ENCODE data around the gene KIF2B.

The KIF2B gene

DNA sequence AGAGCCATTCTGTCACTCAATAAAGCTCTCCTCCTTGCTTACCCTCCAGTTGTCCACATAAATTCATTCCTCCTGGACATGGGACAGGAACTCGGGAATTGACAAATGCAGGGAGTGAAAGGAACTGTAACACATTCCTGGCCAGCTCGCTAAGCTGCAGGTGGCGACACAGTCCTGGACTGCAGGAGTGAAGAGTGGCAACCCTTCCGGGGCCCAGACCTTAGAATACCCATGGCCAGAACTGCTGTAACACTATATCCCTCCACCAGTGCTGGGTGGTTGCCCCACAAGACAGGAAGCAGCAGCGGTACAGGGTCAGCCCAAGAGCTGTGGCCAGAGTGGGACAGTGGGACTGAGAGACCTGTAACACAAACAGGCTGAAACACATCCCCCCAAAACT lies 30.3 kb upstream of the KIF2B start:
- Histone ChIP-seq H3K4me3 (ENCODE audit: low read length) (no peak overlapping the region), H3K4me1 (ENCODE audit: low read length) (no peaks in the 10 kb centered on the region), H3F3A (ENCODE audit: insufficient read depth, low read length) (no peaks in the 10 kb centered on the region), H3K9me3 (replicated peaks; ENCODE audit: insufficient read depth, low read length) (no peaks in the 10 kb centered on the region), H3K9me2 (replicated peaks; ENCODE audit: insufficient read depth, low read length) (no peaks in the 10 kb centered on the region), H3K79me2 (ENCODE audit: low read length) (no peaks in the 10 kb centered on the region), H3K27me3 (replicated peaks; ENCODE audit: insufficient read depth, low read length) (no peaks in the 10 kb centered on the region), H2AFZ (ENCODE audit: low read length) (no peak overlapping the region), H3K9ac (ENCODE audit: low read length) (no peak overlapping the region), H3K27ac (ENCODE audit: low read length) (no peak overlapping the region), H3K36me3 (replicated peaks; ENCODE audit: insufficient read depth, low read length) (no peaks in the 10 kb centered on the region), H4K20me1 (ENCODE audit: insufficient read depth, low read length) (no peaks in the 10 kb centered on the region), H3K4me2 (ENCODE audit: low read depth, low read length) (no peak overlapping the region)
- no peak for DNase-seq
- TF ChIP-seq, protein P1, sequence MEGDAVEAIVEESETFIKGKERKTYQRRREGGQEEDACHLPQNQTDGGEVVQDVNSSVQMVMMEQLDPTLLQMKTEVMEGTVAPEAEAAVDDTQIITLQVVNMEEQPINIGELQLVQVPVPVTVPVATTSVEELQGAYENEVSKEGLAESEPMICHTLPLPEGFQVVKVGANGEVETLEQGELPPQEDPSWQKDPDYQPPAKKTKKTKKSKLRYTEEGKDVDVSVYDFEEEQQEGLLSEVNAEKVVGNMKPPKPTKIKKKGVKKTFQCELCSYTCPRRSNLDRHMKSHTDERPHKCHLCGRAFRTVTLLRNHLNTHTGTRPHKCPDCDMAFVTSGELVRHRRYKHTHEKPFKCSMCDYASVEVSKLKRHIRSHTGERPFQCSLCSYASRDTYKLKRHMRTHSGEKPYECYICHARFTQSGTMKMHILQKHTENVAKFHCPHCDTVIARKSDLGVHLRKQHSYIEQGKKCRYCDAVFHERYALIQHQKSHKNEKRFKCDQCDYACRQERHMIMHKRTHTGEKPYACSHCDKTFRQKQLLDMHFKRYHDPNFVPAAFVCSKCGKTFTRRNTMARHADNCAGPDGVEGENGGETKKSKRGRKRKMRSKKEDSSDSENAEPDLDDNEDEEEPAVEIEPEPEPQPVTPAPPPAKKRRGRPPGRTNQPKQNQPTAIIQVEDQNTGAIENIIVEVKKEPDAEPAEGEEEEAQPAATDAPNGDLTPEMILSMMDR (IDR thresholded peaks at IDR 0.05; ENCODE audit: low read length) = no peak
- TF ChIP-seq EZH2 (optimal IDR thresholded peaks at IDR 0.05; ENCODE audit: low read depth, low read length) (no peak), EZH2phosphoT487 (IDR thresholded peaks at IDR 0.05; ENCODE audit: low read length) (no peak)

DNA sequence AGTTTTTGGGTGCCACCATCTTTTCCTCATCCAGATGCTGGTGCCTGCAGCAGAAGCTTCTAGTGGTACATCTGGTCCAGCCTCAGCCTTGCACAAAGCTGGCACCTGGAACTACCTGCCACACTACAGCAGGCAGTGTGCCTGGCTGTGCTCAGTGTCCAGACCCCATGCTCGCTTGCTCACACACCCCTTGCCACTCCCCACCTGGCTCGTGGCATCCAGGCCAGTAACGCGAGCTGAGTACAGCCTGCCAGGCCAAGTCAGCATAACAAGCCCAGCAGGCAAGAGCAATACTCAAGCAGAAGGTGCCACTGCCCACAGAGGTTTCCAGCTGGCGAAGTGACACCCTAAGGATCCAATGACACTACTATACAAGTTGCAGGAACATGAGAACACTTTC lies 29.7 kb upstream of the KIF2B start:
- Histone ChIP-seq H3K4me2 (ENCODE audit: low read depth, low read length) (no peak overlapping the region), H3K9me2 (replicated peaks; ENCODE audit: insufficient read depth, low read length) (no peaks in the 10 kb centered on the region), H3K9me3 (replicated peaks; ENCODE audit: insufficient read depth, low read length) (no peaks in the 10 kb centered on the region), H3K9ac (ENCODE audit: low read length) (no peak overlapping the region), H4K20me1 (ENCODE audit: insufficient read depth, low read length) (no peaks in the 10 kb centered on the region), H3F3A (ENCODE audit: insufficient read depth, low read length) (no peaks in the 10 kb centered on the region), H3K4me1 (ENCODE audit: low read length) (no peaks in the 10 kb centered on the region), H2AFZ (ENCODE audit: low read length) (no peak overlapping the region), H3K27me3 (replicated peaks; ENCODE audit: insufficient read depth, low read length) (no peaks in the 10 kb centered on the region), H3K4me3 (ENCODE audit: low read length) (no peak overlapping the region), H3K27ac (ENCODE audit: low read length) (no peak overlapping the region), H3K36me3 (replicated peaks; ENCODE audit: insufficient read depth, low read length) (no peaks in the 10 kb centered on the region), H3K79me2 (ENCODE audit: low read length) (no peaks in the 10 kb centered on the region)
- DNase-seq = no peak
- TF ChIP-seq, protein P1 (IDR thresholded peaks at IDR 0.05; ENCODE audit: low read length) = no peak

DNA sequence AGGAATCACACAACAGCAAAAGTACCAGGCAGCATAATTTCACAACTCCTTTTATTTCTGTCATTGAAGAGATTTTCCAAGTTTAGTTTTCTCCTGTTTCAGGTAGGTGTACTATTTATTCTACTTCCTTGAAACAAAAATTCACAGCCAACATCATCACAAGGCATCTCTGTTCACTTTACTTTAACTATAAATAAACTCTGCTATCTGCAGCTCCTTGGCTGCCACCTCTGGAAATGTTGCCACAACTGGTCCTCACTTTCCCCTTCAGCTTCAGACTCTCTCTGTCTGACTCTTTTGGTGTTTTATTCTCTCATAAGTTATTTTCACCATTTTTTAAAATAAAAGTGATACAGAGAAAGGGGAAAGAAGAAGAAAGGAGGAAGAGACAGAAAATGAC lies 27.9 kb upstream of the KIF2B start:
- no peak overlapping the region for H2AFZ ChIP-seq (ENCODE audit: low read length)
- H3K27ac ChIP-seq (ENCODE audit: low read length) = no peak overlapping the region
- H3K4me1 ChIP-seq (ENCODE audit: low read length) = 0 out of 2 replicates have a peak, but pooled peaks cover 5% of the 10 kb centered on the region
- H3F3A ChIP-seq (ENCODE audit: insufficient read depth, low read length) = no peaks in the 10 kb centered on the region
- no peaks in the 10 kb centered on the region for H3K79me2 ChIP-seq (ENCODE audit: low read length)
- H3K4me3 ChIP-seq (ENCODE audit: low read length) = no peak overlapping the region
- TF ChIP-seq EZH2 (optimal IDR thresholded peaks at IDR 0.05; ENCODE audit: low read depth, low read length) (no peak), EZH2phosphoT487 (IDR thresholded peaks at IDR 0.05; ENCODE audit: low read length) (no peak)
- TF ChIP-seq, protein P1 (IDR thresholded peaks at IDR 0.05; ENCODE audit: low read length) = no peak
- H3K36me3 ChIP-seq (replicated peaks; ENCODE audit: insufficient read depth, low read length) = no peaks in the 10 kb centered on the region
- no peaks in the 10 kb centered on the region for H4K20me1 ChIP-seq (ENCODE audit: insufficient read depth, low read length)
- no peaks in the 10 kb centered on the region for H3K9me3 ChIP-seq (replicated peaks; ENCODE audit: insufficient read depth, low read length)
- H3K27me3 ChIP-seq (replicated peaks; ENCODE audit: insufficient read depth, low read length) = no peaks in the 10 kb centered on the region
- DNase-seq = no peak
- no peak overlapping the region for H3K4me2 ChIP-seq (ENCODE audit: low read depth, low read length)
- no peaks in the 10 kb centered on the region for H3K9me2 ChIP-seq (replicated peaks; ENCODE audit: insufficient read depth, low read length)
- no peak overlapping the region for H3K9ac ChIP-seq (ENCODE audit: low read length)
